Adrenal gland (tissue), 5 donors: ENCODE measurements around the gene ROR2.

Experiments used
- POLR2A ChIP-seq, 2 donors: fragments of 450-650 bp; IDR thresholded peaks; one replicate each; pipeline ENCODE4 v1.6.1; 2017; ENCODE audit warnings: antibody characterized with exemption in 2 of 2, mild to moderate bottlenecking in 2 of 2, moderate library complexity in 1 of 2
- TF ChIP-seq, protein P1 (sequence below), 6 experiments: fragments of 450-650 bp in 4 of 6; fragments of 200-600 bp in 2 of 6; sonication (generic) in 1 of 6; IDR thresholded peaks; 1 replicate in 5 of 6; 2 replicates in 1 of 6; pipeline versions ENCODE4 v1.5.1 to v1.8.0; 2016 to 2021; ENCODE audit warnings: antibody characterized with exemption in 6 of 6, mild to moderate bottlenecking in 2 of 6, moderate library complexity in 1 of 6
- donor health status: DM: no; HTN: no; CAD: no.

DNA sequence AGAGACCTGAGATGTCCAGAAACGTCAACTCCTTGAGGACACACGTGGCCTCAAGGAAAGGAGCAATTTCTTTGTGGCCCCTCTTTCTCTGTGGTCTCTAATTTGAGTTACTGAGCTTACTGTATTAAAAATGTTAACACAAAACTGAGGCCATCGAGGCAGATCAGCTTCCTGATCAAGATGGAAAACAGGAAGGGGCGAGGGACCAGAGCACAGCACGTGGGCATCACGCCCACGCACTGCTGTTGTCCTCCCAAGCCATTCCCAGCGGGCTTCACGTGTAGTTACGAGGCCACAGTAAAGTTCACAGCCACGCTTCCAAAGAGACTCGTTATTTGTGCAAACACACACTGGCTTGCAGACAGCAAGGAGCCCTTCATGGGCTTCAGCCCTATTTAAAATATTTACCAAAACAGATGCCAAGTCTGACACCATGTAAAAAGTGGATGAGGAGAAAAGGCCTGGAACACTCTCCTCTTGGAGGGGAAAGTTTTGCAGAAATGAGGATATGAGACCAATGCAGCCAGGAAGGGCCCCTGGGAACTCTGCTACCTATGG, 149.5 kb downstream of the ROR2 start:
- TF ChIP-seq, protein P1, sequence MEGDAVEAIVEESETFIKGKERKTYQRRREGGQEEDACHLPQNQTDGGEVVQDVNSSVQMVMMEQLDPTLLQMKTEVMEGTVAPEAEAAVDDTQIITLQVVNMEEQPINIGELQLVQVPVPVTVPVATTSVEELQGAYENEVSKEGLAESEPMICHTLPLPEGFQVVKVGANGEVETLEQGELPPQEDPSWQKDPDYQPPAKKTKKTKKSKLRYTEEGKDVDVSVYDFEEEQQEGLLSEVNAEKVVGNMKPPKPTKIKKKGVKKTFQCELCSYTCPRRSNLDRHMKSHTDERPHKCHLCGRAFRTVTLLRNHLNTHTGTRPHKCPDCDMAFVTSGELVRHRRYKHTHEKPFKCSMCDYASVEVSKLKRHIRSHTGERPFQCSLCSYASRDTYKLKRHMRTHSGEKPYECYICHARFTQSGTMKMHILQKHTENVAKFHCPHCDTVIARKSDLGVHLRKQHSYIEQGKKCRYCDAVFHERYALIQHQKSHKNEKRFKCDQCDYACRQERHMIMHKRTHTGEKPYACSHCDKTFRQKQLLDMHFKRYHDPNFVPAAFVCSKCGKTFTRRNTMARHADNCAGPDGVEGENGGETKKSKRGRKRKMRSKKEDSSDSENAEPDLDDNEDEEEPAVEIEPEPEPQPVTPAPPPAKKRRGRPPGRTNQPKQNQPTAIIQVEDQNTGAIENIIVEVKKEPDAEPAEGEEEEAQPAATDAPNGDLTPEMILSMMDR (IDR thresholded peaks at IDR 0.05), result no peak
- no peak for TF ChIP-seq POLR2A (IDR thresholded peaks at IDR 0.05)
